ENCODE measurements around the gene ZFP57. TPM values are rescaled to one million over a fixed set of nuclear protein-coding genes. Genes with fewer than 3 reads are reported as not detected.

The ZFP57 gene
- total RNA-seq: 2.4 and 2.7 TPM in 2 replicates

DNA sequence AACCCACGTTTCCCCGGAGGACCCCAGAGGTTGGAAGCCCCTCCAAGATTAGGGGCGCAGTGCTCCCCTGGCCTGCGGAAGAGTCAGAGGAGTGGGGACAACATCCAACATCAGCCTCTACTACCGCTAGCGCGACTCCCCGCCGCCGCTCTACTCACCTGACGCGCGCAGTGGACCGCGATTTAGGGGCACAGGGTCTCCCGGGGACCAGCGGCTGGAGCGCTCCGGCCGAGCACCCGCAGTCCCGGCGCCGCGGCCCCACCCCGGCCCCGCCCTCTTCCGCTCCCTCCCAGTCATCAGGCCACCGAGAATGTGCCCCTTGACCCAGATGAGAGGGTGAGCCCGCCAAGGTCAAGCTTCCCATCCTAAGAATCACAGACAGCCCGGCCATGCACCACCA is at the start of gene ZFP57:
ZFP57 (minus strand) TSS at position 249 of the 400 bp plus-strand sequence. CDS start 4,149 bp downstream, outside the sequence.
- intact Hi-C loops (cut with micrococcal nuclease): no loop called here
- Mint-ChIP-seq H3K36me3 (ENCODE audit: low read depth) (no peaks in the 10 kb centered on the region), H3K4me1 (ENCODE audit: low read depth) (peaks cover 19% of the 10 kb centered on the region), H3K27ac (peak within 1 kb of the TSS; percentile 44), H3K4me3 (peak within 1 kb of the TSS; percentile 77), H3K27me3 (ENCODE audit: insufficient read depth) (no peaks in the 10 kb centered on the region), H3K9me3 (no peaks in the 10 kb centered on the region)
- DNase-seq (ENCODE audit: low spot score): no peak

DNA sequence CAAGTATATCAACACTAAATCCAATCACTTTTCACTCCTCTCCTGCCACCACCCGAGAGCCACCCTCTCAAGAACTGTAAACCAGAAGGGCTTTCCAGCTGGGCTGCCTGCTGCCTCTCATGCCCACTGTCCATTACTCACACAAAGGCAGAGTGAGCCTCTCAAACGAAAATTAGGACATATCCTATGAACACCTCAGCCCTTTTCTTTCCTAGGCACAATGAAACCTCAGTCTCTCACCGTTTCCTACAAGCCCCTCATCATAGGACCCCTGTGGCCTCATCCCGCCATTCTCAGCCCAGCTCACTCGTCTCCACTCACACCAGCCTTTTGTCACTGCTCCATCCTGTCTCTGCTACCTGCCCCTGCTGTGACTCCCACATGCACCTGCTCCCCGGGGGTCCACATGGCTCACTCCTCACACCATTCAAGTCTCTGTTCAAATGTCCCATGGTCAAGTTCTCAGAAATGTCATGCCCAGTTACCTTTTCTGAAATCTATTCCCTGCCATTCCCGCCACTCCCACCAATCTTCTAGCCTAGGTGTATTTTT is 49.7 kb upstream of the ZFP57 start:
- no peaks in the 10 kb centered on the region for H3K27me3 Mint-ChIP-seq (ENCODE audit: insufficient read depth)
- peaks cover 40% of the 10 kb centered on the region for H3K4me1 Mint-ChIP-seq (ENCODE audit: low read depth)
- H3K36me3 Mint-ChIP-seq (ENCODE audit: low read depth): peaks cover 31% of the 10 kb centered on the region
- no peak overlapping the region for H3K27ac Mint-ChIP-seq
- no peak overlapping the region for H3K4me3 Mint-ChIP-seq
- H3K9me3 Mint-ChIP-seq: no peaks in the 10 kb centered on the region
- DNase-seq (ENCODE audit: low spot score): no peak
- intact Hi-C loops (cut with micrococcal nuclease): no loop called here

DNA sequence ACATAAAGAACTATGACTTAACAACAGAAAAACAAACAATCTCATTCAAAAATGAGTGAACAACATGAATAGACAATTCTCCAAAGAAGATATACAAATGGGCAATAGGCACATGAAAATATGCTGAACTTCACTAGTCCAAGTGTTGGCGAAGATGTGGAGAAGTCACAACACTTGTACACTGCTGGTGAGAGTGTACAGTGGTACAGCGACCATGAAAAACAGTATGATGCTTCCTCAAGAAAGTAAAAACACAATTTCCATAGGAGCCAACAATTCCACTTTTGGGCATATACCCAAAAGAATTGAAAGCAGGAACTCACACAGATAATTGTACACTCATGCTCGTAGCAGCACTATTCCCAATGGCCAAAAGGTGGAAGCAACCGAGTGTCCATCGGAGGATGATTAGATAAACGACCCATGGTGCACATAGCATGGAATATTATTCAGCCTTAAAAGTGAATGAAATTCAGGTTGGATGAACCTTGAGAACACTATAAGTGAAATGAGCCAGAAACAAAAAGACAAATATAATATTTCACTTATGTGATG is 48.9 kb upstream of the ZFP57 start:
- intact Hi-C loops (cut with micrococcal nuclease): no loop called here

DNA sequence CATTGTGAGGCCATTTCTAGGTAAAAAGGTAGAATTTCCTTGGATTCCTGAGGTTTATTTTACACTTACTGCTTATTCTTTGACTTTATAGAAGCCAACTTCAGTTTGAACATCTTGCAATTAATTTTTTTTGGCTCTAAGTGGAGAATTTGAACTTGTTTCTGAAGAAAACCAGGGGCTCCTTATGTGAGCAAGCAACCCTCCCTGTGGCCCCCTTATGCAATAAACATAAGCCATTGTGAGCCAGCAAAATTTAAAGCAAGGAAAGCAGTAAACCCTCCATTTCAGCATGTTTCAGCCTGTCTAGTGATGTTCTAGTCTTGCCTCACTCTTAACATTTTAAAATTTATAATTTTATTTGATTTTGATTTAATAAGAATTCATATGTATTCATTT is 47.9 kb upstream of the ZFP57 start:
- Mint-ChIP-seq H3K9me3 (no peaks in the 10 kb centered on the region), H3K4me3 (no peak overlapping the region), H3K27me3 (ENCODE audit: insufficient read depth) (no peaks in the 10 kb centered on the region), H3K36me3 (ENCODE audit: low read depth) (peaks cover 42% of the 10 kb centered on the region), H3K27ac (no peak overlapping the region), H3K4me1 (ENCODE audit: low read depth) (peaks cover 44% of the 10 kb centered on the region)
- DNase-seq (ENCODE audit: low spot score): no peak
- intact Hi-C loops (cut with micrococcal nuclease): no loop called here

More for the DNA sequence above, 48.9 kb upstream of the ZFP57 start:
- Mint-ChIP-seq H3K9me3 (no peaks in the 10 kb centered on the region), H3K27me3 (ENCODE audit: insufficient read depth) (no peaks in the 10 kb centered on the region), H3K36me3 (ENCODE audit: low read depth) (peaks cover 37% of the 10 kb centered on the region), H3K4me3 (no peak overlapping the region), H3K27ac (no peak overlapping the region), H3K4me1 (ENCODE audit: low read depth) (peaks cover 46% of the 10 kb centered on the region)
- DNase-seq (ENCODE audit: low spot score): no peak

DNA sequence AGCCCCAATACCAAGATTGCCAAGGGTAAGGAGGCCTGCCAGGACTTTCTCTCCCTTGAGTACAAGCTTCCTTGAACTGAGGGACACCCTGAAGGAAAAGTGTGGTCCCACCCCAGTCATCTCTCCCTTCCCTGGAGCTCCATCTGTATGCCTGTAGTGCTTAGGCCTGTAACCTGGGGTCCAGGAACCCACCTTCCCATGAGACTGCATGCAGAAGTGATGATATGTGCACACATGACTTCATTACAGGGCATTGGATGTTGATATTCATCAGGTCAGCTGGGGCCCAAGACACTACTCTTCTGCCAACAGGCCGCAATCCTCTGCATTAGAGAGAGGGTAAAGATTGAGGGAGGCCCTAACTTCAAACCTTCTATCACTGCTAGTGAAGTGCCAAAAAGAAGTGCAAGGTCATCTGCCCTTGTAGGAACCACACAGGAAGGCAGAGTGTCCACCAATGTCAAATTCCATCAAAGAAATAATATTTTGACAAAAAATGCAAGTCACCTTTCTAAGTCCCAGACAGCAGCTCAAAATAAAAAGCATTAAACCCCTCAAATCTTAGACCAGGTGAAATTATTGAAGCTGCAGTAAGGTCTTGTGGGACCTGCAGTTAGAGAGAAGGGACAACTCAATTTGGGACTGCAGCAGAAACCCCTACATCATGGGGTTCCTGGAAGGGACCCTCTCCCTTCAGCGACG is 47.4 kb upstream of the ZFP57 start:
- Mint-ChIP-seq H3K4me3 (no peak overlapping the region), H3K27ac (no peak overlapping the region), H3K9me3 (no peaks in the 10 kb centered on the region), H3K4me1 (ENCODE audit: low read depth) (peaks cover 44% of the 10 kb centered on the region), H3K27me3 (ENCODE audit: insufficient read depth) (no peaks in the 10 kb centered on the region), H3K36me3 (ENCODE audit: low read depth) (peaks cover 43% of the 10 kb centered on the region)
- intact Hi-C loops (cut with micrococcal nuclease): no loop called here
- DNase-seq (ENCODE audit: low spot score): no peak

DNA sequence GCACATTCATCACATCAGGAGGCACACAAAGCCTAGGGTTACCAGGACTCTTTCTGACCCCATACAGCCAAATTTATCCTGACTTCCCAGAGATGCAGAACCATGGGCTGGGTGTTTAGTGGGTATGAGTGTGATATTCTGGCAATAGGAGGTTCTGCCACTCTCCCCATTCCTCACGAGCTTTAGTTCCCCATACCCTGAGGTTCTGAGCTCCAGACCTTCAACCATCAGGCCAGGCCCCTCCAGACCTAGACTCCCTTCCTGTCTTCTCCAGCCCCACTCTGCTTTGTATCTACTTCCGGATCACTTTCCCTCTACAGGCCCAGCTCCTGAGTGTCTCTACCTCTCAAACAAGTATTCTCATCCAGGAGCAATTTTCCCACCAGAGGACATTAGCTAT is 46.7 kb upstream of the ZFP57 start:
- H3K27me3 Mint-ChIP-seq (ENCODE audit: insufficient read depth): no peaks in the 10 kb centered on the region
- no peak overlapping the region for H3K27ac Mint-ChIP-seq
- peaks cover 45% of the 10 kb centered on the region for H3K36me3 Mint-ChIP-seq (ENCODE audit: low read depth)
- no peaks in the 10 kb centered on the region for H3K9me3 Mint-ChIP-seq
- DNase-seq (ENCODE audit: low spot score): no peak
- intact Hi-C loops (cut with micrococcal nuclease): no loop called here
- peaks cover 44% of the 10 kb centered on the region for H3K4me1 Mint-ChIP-seq (ENCODE audit: low read depth)
- no peak overlapping the region for H3K4me3 Mint-ChIP-seq

DNA sequence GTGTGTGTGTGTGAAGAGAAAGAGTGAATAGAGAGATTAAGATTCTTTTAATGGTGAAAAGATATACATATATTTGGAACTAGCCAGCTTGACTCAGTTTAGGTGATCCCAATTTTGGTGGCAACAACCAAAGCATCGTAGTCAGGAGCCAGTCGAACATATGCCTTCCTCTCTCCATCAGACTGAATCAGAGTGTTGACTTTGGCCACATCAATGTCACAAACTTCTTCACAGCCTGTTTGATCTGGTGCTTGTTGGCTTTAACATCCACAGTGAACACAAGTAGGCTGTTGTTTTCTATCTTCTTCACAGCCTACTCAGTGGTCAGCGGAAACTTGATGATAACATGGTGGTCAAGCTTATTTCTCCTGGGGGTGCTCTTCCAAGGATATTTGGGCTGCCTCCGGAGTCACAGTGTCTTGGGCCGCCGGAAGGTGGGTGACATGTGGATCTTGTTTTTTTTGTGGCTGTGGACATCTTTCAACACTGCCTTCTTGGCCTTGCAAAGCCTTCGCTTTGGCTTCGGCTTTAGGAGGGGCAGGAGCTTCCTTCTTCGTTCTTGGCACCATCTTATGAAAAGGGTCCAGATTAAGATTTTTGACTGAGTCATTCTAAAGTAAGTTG is 45.7 kb upstream of the ZFP57 start:
- no peak for DNase-seq (ENCODE audit: low spot score)
- intact Hi-C loops (cut with micrococcal nuclease): no loop called here
- Mint-ChIP-seq H3K4me3 (peak overlapping the region; percentile 96), H3K36me3 (ENCODE audit: low read depth) (peaks cover 45% of the 10 kb centered on the region), H3K4me1 (ENCODE audit: low read depth) (peaks cover 49% of the 10 kb centered on the region), H3K27ac (no peak overlapping the region), H3K27me3 (ENCODE audit: insufficient read depth) (no peaks in the 10 kb centered on the region), H3K9me3 (no peaks in the 10 kb centered on the region)

DNA sequence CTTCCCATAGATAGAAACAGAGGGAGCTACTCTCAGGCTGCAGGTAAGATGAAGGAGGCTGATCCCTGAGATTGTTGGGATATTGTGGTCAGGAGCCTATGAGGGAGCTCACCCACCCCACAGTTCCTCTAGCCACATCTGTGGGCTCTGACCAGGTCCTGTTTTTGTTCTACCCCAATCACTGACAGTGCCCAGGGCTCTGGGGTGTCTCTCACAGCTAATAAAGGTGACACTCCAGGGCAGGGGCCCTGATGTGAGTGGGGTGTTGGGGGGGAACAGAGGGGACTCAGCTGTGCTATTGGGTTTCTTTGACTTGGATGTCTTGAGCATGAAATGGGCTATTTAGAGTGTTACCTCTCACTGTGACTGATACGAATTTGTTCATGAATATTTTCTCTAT is 45.0 kb upstream of the ZFP57 start:
- H3K27ac Mint-ChIP-seq: peak overlapping the region; percentile 34
- H3K4me1 Mint-ChIP-seq (ENCODE audit: low read depth): peaks cover 54% of the 10 kb centered on the region
- no peak for DNase-seq (ENCODE audit: low spot score)
- peak overlapping the region; percentile 96 for H3K4me3 Mint-ChIP-seq
- H3K27me3 Mint-ChIP-seq (ENCODE audit: insufficient read depth): no peaks in the 10 kb centered on the region
- intact Hi-C loops (cut with micrococcal nuclease): no loop called here
- no peaks in the 10 kb centered on the region for H3K9me3 Mint-ChIP-seq
- peaks cover 45% of the 10 kb centered on the region for H3K36me3 Mint-ChIP-seq (ENCODE audit: low read depth)

DNA sequence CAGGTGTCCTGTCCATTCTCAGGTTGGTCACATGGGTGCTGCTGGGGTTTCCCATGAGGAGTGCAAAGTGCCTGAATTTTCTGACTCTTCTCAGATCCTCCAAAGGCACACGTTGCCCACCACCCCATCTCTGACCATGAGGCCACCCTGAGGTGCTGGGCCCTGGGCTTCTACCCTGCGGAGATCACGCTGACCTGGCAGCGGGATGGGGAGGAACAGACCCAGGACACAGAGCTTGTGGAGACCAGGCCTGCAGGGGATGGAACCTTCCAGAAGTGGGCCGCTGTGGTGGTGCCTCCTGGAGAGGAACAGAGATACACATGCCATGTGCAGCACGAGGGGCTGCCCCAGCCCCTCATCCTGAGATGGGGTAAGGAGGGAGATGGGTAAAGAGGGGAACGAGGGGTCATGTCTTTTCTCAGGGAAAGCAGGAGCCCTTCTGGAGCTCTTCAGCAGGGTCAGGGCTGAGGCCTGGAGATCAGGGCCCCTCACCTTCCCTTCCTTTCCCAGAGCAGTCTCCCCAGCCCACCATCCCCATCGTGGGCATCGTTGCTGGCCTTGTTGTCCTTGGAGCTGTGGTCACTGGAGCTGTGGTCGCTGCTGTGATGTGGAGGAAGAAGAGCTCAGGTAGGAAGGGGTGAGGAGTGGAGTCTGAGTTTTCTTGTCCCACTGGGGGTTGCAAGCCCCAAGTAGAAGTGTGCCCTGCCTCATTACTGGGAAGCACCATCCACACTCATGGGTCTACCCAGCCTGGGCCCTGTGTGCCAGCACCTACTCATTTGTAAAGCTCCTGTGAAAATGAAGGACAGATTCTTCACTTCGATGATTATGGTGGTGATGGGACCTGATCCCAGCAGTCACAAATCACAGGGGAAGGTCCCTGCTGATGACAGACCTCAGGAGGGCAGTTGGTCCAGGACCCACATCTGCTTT is 44.3 kb upstream of the ZFP57 start:
- intact Hi-C loops (cut with micrococcal nuclease): loop anchor here (5.0 kb wide), 2 partner anchors 217 to 337 kb away; partner anchors contain the start of genes HLA-A and POLR1H
- Mint-ChIP-seq H3K4me3 (peak overlapping the region; percentile 96), H3K27ac (peak overlapping the region; percentile 58), H3K36me3 (ENCODE audit: low read depth) (peaks cover 45% of the 10 kb centered on the region), H3K9me3 (no peaks in the 10 kb centered on the region), H3K4me1 (ENCODE audit: low read depth) (peaks cover 54% of the 10 kb centered on the region), H3K27me3 (ENCODE audit: insufficient read depth) (no peaks in the 10 kb centered on the region)
- no peak for DNase-seq (ENCODE audit: low spot score)

DNA sequence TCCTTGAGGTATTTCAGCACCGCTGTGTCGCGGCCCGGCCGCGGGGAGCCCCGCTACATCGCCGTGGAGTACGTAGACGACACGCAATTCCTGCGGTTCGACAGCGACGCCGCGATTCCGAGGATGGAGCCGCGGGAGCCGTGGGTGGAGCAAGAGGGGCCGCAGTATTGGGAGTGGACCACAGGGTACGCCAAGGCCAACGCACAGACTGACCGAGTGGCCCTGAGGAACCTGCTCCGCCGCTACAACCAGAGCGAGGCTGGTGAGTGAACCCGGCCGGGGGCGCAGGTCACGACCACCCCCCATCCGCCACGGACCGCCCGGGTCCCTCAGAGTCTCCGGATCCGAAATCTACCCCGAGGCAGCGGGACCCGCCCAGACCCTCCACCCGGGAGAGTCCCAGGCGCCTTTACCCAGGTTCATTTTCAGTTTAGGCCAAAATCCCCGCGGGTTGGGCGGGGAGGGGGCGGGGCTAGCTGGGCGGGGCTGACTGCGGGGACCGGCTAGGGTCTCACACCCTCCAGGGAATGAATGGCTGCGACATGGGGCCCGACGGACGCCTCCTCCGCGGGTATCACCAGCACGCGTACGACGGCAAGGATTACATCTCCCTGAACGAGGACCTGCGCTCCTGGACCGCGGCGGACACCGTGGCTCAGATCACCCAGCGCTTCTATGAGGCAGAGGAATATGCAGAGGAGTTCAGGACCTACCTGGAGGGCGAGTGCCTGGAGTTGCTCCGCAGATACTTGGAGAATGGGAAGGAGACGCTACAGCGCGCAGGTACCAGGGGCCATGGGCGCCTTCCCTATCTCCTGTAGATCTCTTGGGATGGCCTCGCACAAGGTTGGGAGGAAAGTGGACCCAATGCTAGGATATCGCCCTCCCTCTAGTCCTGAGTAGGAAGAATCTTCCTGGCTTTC is 43.0 kb upstream of the ZFP57 start:
- H3K9me3 Mint-ChIP-seq: no peaks in the 10 kb centered on the region
- DNase-seq (ENCODE audit: low spot score): peak; percentile 67
- peaks cover 45% of the 10 kb centered on the region for H3K36me3 Mint-ChIP-seq (ENCODE audit: low read depth)
- H3K4me3 Mint-ChIP-seq: peak overlapping the region; percentile 96
- peaks cover 54% of the 10 kb centered on the region for H3K4me1 Mint-ChIP-seq (ENCODE audit: low read depth)
- H3K27me3 Mint-ChIP-seq (ENCODE audit: insufficient read depth): no peaks in the 10 kb centered on the region
- intact Hi-C loops (cut with micrococcal nuclease): loop anchor here (5.0 kb wide), 2 partner anchors 218 to 338 kb away; partner anchors contain the start of genes HLA-A and POLR1H
- H3K27ac Mint-ChIP-seq: peak overlapping the region; percentile 92

DNA sequence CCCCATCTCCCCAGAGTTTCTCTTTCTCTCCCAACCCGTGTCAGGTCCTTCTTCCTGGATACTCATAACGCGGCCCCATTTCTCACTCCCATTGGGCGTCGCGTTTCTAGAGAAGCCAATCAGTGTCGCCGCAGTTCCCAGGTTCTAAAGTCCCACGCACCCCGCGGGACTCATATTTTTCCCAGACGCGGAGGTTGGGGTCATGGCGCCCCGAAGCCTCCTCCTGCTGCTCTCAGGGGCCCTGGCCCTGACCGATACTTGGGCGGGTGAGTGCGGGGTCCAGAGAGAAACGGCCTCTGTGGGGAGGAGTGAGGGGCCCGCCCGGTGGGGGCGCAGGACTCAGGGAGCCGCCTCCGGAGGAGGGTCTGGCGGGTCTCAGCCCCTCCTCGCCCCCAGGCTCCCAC is 42.3 kb upstream of the ZFP57 start, which contains the start of gene HLA-F:
HLA-F (plus strand) TSS at position 173 of the 404 bp plus-strand sequence; CDS start at position 203, 30 bp downstream.
- Mint-ChIP-seq H3K27me3 (ENCODE audit: insufficient read depth) (no peaks in the 10 kb centered on the region), H3K27ac (peak within 1 kb of the TSS; percentile 92), H3K9me3 (no peaks in the 10 kb centered on the region), H3K36me3 (ENCODE audit: low read depth) (peaks cover 44% of the 10 kb centered on the region), H3K4me3 (peak within 1 kb of the TSS; percentile 96), H3K4me1 (ENCODE audit: low read depth) (peaks cover 53% of the 10 kb centered on the region)
- DNase-seq (ENCODE audit: low spot score): peak; percentile 85
- intact Hi-C loops (cut with micrococcal nuclease): loop anchor here (5.0 kb wide), 2 partner anchors 219 to 339 kb away; partner anchors contain the start of genes HLA-A and POLR1H

All from activated T-helper 1 cell treated with anti-CD3 and anti-CD28 coated beads, Interleukin-12 subunit alpha, Interleukin-12 subunit beta, Interleukin-2, Interleukin-4 antibody, amounts not matched to agents 30 ng/mL and 10 ng/mL and 1 ng/mL, durations not matched to agents 14 hours and 24 hours and 36 hours (primary cell).